ENCODE results near the gene SP110. TPM values are rescaled to one million over a fixed set of nuclear protein-coding genes. Genes with fewer than 3 reads are reported as not detected.

SP110 gene
- total and polyA plus RNA-seq, 2 donors (not counting 3 experiments of a cell fraction or from before 2014, with no cell fraction given): 10.2 to 10.7 TPM

GRCh38 chr2:230131366-230131765 lies 88.4 kb downstream of the SP110 start:
- TSS peak; percentile 52 for BruUV-seq (replicated peaks)
- no peak overlapping the region for H3K4me3 ChIP-seq (replicated peaks in 1 of 3; ENCODE audit: insufficient read depth in 1 of 3, low read depth in 1 of 3, low read length in 3 of 3)
- no peak for TF ChIP-seq JUN (IDR thresholded peaks at IDR 0.05; ENCODE audit: borderline replicate concordance, insufficient read depth, insufficient read length, low read depth)
- no peak for TF ChIP-seq EZH2 (IDR thresholded peaks at IDR 0.05; ENCODE audit: borderline replicate concordance, low read depth, low read length, severe bottlenecking)
- no peak for TF ChIP-seq MAX (IDR thresholded peaks at IDR 0.05; ENCODE audit: insufficient read depth, insufficient read length)
- TF ChIP-seq MYC (IDR thresholded peaks at IDR 0.05; ENCODE audit: low read depth, low read length): no peak
- no peak for TF ChIP-seq CTCF (IDR thresholded peaks at IDR 0.05; ENCODE audit: extremely low read depth in 1 of 2, insufficient read depth in 1 of 2, low read depth in 1 of 2, low read length in 2 of 2)
- no peak for TF ChIP-seq FOS (IDR thresholded peaks at IDR 0.05; ENCODE audit: borderline replicate concordance, insufficient read depth, low read length)
- TF ChIP-seq POLR2A (IDR thresholded peaks at IDR 0.05; ENCODE audit: low read depth, low read length): no peak
- TF ChIP-seq POLR2AphosphoS5 (IDR thresholded peaks at IDR 0.05; ENCODE audit: insufficient read depth, low read depth, low read length): no peak
- no peak for TF ChIP-seq GATA2 (IDR thresholded peaks at IDR 0.05; ENCODE audit: insufficient read depth, insufficient read length, low read depth, low read length)
- H3K9me1 ChIP-seq (replicated peaks; ENCODE audit: control insufficient read depth, extremely low read depth, insufficient read depth, low read length): no peaks in the 10 kb centered on the region
- H3K9me3 ChIP-seq (replicated peaks; ENCODE audit: control insufficient read depth, insufficient read depth, low read length): no peaks in the 10 kb centered on the region
- intact Hi-C loops (cut with micrococcal nuclease) (loop anchor here (2.0 kb wide), 1 partner anchor 279 kb away; no protein-coding TSS in a partner anchor), dilution Hi-C loops (cut with MboI; ENCODE audit: extremely low pct_ligation_motif_present, low sequenced_read_pairs) (no loop called here)
- H3K4me2 ChIP-seq (ENCODE audit: insufficient read depth, low read length): no peak overlapping the region
- FAIRE-seq (no peak), DNase-seq (ENCODE audit: low read depth, low spot score) (no peak)
- H4K20me1 ChIP-seq (replicated peaks; ENCODE audit: control insufficient read depth, extremely low read depth, insufficient read depth, low read length): no peaks in the 10 kb centered on the region
- no peaks in the 10 kb centered on the region for H3K27me3 ChIP-seq (ENCODE audit: control insufficient read depth in 2 of 2, insufficient read depth in 2 of 2, low read length in 2 of 2)
- no peak overlapping the region for H3K27ac ChIP-seq (ENCODE audit: insufficient read depth, low read depth, low read length)
- H3K79me2 ChIP-seq (ENCODE audit: control insufficient read depth, insufficient read depth, low read length): no peaks in the 10 kb centered on the region
- H2AFZ ChIP-seq (ENCODE audit: low read depth, low read length): peak overlapping the region; percentile 76
- POLR2A ChIA-PET: no interaction called here
- H3K4me1 ChIP-seq (ENCODE audit: control insufficient read depth, extremely low read depth, insufficient read depth, low read length): peaks cover 13% of the 10 kb centered on the region
- H3K9ac ChIP-seq (replicated peaks; ENCODE audit: extremely low read depth, insufficient read depth, low read length): no peak overlapping the region
- no peaks in the 10 kb centered on the region for H3K36me3 ChIP-seq (ENCODE audit: control insufficient read depth in 2 of 2, extremely low read depth in 1 of 2, insufficient read depth in 2 of 2, low read length in 2 of 2)
- CTCF ChIA-PET: interaction anchor here (1.3 to 3.2 kb wide), 2 partner anchors 29 to 30 kb away, joined by 3 to 16 read pairs; no protein-coding TSS in a partner anchor
